LNCaP clone FGC (cell line): ENCODE data around the gene PCDH9.

Experiments
- DNase-seq: peaks from one replicate; pipeline ENCODE4 v3.0.0-alpha.2; 2011; ENCODE audit warnings: low read depth
- H3K4me3 ChIP-seq: 2 replicates; pipeline ENCODE4 v1.5.1; 2011; ENCODE audit warnings: mild to moderate bottlenecking, low read depth, low read length, control low read depth
- CTCF ChIP-seq: IDR thresholded peaks from 2 replicates; pipeline ENCODE4 v1.5.1; 2012; ENCODE audit warnings: mild to moderate bottlenecking; ENCODE audit not compliant: control insufficient read depth, insufficient read depth; ENCODE audit errors: extremely low read depth

Gene PCDH9

GRCh38 chr13:66996503-66996902 lies 233.6 kb downstream of the PCDH9 start:
- H3K4me3 ChIP-seq: no peak overlapping the region
- DNase-seq: no peak
- TF ChIP-seq CTCF: no peak

- DNase-seq: no peak
- TF ChIP-seq CTCF: no peak
- H3K4me3 ChIP-seq: no peak overlapping the region
Measured at GRCh38 chr13:66995203-66995611, 234.9 kb downstream of the PCDH9 start.

GRCh38 chr13:66994517-66995202 lies 235.5 kb downstream of the PCDH9 start:
- no peak for DNase-seq
- H3K4me3 ChIP-seq: no peak overlapping the region; the same call in 1 of the 2 replicates

GRCh38 chr13:66994097-66994496 lies 236.0 kb downstream of the PCDH9 start:
- DNase-seq: no peak
- TF ChIP-seq CTCF: peak; percentile 53
- peak overlapping the region; percentile 7; the same call in 1 of the 2 replicates for H3K4me3 ChIP-seq

More at GRCh38 chr13:66994517-66995202, 235.5 kb downstream of the PCDH9 start:
- TF ChIP-seq CTCF: no peak

- TF ChIP-seq CTCF: no peak
- no peak for DNase-seq
- no peak overlapping the region for H3K4me3 ChIP-seq
Measured at GRCh38 chr13:66992719-66993118, 237.4 kb downstream of the PCDH9 start.

- no peak overlapping the region for H3K4me3 ChIP-seq
- no peak for DNase-seq
- no peak for TF ChIP-seq CTCF
Measured at GRCh38 chr13:66992183-66992582, 238.0 kb downstream of the PCDH9 start.

GRCh38 chr13:66984241-66984640 lies 245.9 kb downstream of the PCDH9 start:
- DNase-seq: no peak
- no peak for TF ChIP-seq CTCF
- no peak overlapping the region for H3K4me3 ChIP-seq
